Spleen (tissue), 7 donors: ENCODE data around the gene KRTAP24-1.

Source experiments
- CTCF ChIP-seq, 11 experiments: fragments of 200-600 bp in 7 of 11; fragments of 450-650 bp in 4 of 11; sonication (generic) in 4 of 11; IDR thresholded peaks in 8 of 11; conservative IDR thresholded peaks in 3 of 11; 1 replicate in 7 of 11; 2 replicates in 4 of 11; pipeline versions ENCODE4 v1.4.0 to v1.8.0; 2016 to 2021; ENCODE audit warnings: antibody characterized with exemption in 11 of 11, inconsistent platforms in 4 of 11, mild to moderate bottlenecking in 1 of 11
- POLR2A ChIP-seq, 3 donors: fragments of 450-650 bp; IDR thresholded peaks; one replicate each; pipeline ENCODE4 v1.5.1; 2017; ENCODE audit warnings: antibody characterized with exemption in 3 of 3, mild to moderate bottlenecking in 1 of 3
- donor health status: DM: no; HTN: no; CAD: no; lungs with moderate emphysema.
- donor health status: DM: no; HTN: no; CAD: no.
- donor health status: DM: no; HTN: no; CAD: no.

- no peak for TF ChIP-seq CTCF (IDR thresholded peaks at IDR 0.05 in 8 of 11, conservative IDR thresholded peaks at IDR 0.05 in 3 of 11)
- no peak for TF ChIP-seq POLR2A (IDR thresholded peaks at IDR 0.05)
These were observed 25.0 kb downstream of the KRTAP24-1 start for GRCh38 chr21:30257773-30258172.
